GM19043 (cell line): Measurements from ENCODE around the gene MEG3.
"Not testable (repeated sequence)": the region's sequence is repeated elsewhere in the genome, so short reads cannot be mapped to it uniquely, and the experiment has no call there.

Experiments used
- ATAC-seq: cut with Tn5 transposase; IDR thresholded peaks from one replicate; pipeline ENCODE4 v1.9.1; 2021; ENCODE audit warnings: low read depth; ENCODE audit not compliant: unreplicated experiment

Gene MEG3

GRCh38 chr14:100813291-100813690 is 12.6 kb upstream of the MEG3 start:
- no peak for ATAC-seq

DNA sequence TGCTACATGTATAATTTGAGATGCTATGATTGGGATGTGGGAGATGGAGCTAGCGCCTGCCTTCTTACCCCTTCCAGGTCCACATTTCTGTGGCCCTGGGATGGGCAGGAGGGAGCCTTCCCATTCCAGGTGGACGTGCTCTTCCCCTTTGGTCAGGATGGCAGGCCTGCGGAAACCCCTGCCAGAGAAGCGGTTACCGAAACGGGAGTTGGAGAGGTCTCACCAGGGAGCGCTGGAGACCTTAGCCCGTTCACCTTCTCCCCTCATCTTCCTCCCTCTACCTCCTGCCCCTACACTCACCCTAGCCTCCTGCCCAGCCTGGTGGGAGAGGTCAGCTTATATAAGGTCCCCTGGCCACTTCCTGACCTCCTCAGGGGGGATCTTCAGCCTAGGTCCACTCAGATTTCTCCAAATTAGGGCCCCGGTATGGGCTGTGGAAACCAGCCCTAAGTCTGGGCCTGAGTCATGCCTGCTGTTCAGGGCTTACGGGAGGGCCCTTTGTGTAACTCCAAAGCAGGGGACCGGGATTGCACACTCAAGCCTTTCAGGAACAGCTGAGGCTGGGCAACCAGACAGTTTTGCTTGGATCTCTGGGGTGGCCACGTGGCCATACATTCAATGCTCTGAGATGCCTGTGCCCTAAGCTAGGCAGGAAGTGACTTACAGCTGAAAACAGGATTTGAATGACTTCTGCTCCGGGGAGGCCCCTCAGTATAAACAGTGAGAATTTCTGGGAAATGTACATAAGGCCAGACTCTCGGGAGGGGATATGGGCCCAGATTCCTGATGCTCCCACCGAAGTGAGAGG is 10.2 kb upstream of the MEG3 start:
- no peak for ATAC-seq

- ATAC-seq: no peak
Observed at GRCh38 chr14:100816286-100816949, 9.5 kb upstream of the MEG3 start.

GRCh38 chr14:100816950-100817901 is 8.7 kb upstream of the MEG3 start:
- no peak for ATAC-seq

GRCh38 chr14:100818221-100818699 is 7.7 kb upstream of the MEG3 start:
- no peak for ATAC-seq

- ATAC-seq: not testable (repeated sequence)
Observed at GRCh38 chr14:100818923-100819322, 7.0 kb upstream of the MEG3 start.

- no peak for ATAC-seq
Observed at GRCh38 chr14:100819453-100819828, 6.5 kb upstream of the MEG3 start.

DNA sequence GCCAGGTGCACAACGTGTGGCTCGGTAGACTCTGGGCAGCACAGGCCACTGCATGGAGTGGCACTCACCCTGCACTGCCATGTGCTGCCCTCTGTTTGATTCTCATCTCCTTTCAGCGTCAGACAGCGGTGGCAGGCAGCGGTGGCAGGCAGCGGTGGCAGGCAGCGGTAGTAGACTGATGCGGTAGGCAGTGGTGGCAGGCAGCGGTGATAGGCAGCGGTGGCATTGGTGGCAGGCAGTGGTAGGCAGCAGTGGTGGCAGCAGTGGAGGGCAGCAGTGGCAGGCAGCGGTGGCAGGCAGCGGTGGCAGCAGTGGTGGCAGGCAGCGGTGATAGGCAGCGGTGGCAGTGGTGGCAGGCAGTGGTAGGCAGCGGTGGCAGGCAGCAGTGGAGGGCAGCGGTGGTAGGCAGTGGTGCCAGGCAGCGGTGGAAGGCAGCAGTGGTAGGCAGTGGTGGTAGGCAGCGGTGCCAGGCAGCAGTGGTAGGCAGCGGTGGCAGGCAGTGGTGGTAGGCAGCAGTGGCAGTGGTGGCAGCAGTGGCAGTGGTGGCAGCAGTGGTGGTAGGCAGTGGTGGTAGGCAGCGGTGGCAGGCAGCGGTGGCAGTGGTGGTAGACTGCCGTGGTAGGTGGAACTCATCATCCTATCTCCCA is 6.0 kb upstream of the MEG3 start:
- ATAC-seq: no peak

DNA sequence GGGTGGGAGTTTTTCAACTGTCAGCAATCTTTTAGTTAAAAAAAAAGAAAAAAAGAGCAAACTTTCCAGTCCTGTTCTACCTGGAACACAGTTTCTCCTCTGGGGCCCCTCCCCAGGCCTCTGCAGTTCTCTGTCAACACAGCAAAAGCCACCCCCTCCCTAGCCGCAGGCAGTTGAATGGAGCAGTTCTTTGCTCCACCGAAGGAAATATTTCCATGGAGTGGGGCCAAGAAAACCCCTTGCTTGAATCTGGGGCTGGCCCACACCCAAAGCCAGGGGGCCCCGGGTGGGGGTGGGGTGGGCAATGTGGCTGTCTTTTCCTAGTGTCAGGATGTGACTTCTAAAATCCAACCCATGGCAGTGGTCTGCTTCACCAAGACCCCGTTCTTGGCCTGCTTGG is 5.0 kb upstream of the MEG3 start:
- ATAC-seq: no peak

GRCh38 chr14:100822013-100822412 is 3.9 kb upstream of the MEG3 start:
- no peak for ATAC-seq

DNA sequence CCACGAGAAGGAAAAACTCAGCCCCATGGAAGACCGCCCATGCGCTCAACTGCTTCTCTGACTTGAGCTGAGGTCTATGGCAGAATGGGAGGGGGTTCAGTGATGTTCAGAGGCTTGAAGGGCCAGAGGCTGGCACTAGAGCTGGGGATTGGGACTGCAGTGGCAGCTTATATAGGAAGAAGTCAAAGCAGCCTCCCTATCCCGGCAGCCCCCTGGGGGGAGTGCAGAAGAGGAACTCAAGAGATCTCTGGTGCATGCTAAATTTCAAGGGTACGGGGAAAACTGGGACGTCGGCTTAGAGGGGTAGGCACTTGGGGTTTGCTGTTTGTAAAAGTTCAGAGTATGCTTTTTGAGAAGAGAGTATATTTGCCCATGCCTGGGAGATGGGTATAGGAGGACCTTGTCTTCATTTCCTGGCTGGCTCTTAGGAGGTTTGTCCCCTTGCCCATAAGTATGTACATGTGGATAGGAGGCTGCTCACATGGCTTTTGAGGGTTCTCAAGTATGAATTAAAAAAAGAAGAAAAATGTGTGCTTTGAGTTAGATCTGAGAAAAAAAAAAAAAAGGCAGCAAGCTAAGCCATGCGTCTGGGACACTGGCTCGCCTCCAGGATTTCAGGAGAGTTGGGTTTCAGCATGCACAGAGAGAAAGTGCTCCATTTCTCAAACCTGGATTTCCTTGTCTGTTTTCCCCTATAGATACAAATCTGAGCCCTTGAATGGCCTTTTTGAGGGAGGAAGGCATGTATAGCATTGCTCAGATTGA is 3.2 kb upstream of the MEG3 start:
- ATAC-seq: no peak

DNA sequence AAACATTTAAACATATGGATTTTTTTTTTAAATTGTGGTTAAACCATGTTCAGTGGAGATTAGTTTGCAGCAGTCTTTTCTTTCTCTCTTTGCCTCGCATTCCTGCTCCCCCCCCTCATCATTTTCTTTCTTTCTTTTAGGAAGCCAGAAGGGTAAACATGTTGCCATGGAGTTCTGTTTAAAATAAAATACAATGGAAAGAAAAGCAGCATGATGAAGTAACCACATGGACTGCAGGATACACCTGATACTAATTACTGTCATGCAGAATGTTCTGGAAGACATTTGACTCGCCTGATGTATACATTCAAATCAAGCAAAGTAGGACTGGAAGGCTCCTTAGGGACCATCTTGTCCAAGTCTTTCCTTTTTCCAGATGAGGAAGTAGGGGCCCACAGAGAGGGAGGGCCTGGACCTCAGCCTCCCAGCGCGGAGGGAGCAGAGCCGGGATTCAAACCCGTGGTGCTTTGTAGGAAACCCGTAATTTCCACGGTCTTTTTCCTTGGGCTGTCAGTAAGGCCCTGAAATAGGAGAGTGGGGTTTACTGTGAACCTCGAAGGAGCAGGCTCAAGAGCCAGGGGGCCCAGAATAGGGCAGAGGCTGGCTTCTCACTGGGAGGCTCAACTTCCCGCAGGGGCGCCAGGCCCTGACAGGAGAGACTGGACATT is 2.4 kb upstream of the MEG3 start:
- no peak for ATAC-seq

DNA sequence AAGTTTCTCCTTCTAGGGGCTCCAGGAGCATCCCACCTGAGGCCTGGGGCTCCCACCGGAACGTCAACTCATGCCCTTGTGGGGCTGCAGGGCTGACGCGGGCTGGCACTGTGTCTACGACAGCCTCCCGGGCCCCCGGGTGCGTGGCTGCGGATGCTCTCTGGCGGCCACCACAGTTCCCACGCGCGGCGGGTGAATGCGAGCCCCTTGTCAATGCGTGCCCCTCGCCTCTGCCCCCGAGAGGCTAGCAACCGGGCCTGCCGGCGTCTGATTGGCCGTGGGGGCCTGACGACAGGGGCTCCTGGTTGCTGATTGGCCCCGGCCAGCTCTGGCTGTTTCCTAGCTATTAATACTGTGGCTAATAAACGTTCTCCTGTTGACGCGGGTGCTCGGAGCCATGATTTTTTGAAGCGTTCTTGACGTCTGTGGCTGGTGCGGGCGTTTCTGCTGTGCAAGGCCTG is 1.8 kb upstream of the MEG3 start:
- no peak for ATAC-seq

GRCh38 chr14:100824901-100825712 is 811 bp upstream of the MEG3 start:
- ATAC-seq: no peak

- ATAC-seq: no peak
Observed at GRCh38 chr14:100826391-100827100, 628 bp downstream of the MEG3 start.

DNA sequence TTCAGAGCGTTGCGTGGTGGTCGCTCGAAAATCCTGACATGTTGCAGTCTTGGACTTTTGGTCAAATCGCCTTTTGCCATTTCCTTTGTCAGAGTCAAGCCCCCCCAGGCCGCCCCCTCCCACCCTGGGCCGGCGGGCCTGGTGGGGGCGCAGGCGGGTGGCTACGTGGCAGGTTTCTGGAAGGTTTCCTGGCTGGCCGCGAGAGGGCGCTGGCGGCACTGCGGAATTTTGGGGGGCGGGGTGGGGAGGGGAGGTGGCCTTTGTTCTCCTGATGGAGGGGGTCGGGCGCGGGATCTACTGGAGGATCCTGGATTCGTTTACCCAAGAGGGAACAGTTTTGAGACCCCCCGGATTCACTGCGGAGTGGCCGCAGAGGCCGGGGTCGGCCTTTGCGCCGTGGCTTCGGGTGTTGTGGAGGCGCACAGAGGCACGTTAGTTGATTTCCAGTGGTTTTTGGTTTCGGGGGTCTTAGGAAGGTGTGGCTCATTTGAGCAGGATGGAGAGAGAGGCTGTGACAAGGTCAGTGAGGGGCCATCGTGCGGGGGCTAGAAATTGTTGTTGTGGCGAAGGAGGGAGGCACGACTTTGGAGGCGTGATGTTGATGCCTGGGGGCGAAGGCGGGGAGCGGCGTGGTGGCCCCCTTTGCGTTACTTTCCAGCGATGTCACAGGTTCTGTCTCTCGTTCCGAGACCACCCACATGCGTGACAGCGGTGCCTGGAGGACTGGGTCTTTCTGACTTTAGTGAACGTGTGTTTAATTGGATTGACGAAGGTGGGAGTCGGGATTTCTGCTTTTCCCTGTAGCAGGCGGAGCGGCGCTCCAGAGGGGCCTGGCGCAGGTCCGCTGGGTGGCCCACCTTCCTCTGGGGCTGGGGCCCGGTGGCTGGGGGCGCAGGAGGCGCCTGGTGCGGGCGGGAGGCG is 1.4 kb downstream of the MEG3 start:
- ATAC-seq: no peak
